CD14-positive monocyte (primary cell): Measurements from ENCODE around the gene ACSL6. TPM values are rescaled to one million over a fixed set of nuclear protein-coding genes. Genes with fewer than 3 reads are reported as not detected.

Experiments
- DNase-seq, 3 donors: peaks; one replicate each; pipeline ENCODE4 v3.0.0-alpha.2; 2011 to 2022
- H2AFZ ChIP-seq: 2 replicates; pipeline ENCODE4 v1.6.0; 2012; ENCODE audit warnings: mild to moderate bottlenecking, low read depth, low read length, inconsistent platforms; ENCODE audit not compliant: insufficient read depth, poor library complexity, severe bottlenecking
- H3K27ac ChIP-seq, 2 donors: 1 replicate in 1 of 2; 2 replicates in 1 of 2; pipeline ENCODE4 v1.5.1; 2012 to 2013; ENCODE audit warnings: low read length in 2 of 2, control low read depth in 1 of 2, inconsistent platforms in 1 of 2, low read depth in 1 of 2, mild to moderate bottlenecking in 1 of 2
- H3K27me3 ChIP-seq, 2 donors: one replicate each; pipeline versions ENCODE4 v1.6.0 to v1.6.1; 2011 to 2013; ENCODE audit warnings: low read length in 2 of 2; ENCODE audit not compliant: control insufficient read depth in 2 of 2, insufficient read depth in 2 of 2
- H3K36me3 ChIP-seq, 2 donors: replicated peaks in 1 of 2; 1 replicate in 1 of 2; 2 replicates in 1 of 2; pipeline versions ENCODE4 v1.5.1 to v1.6.1; 2012 to 2013; ENCODE audit warnings: low read length in 2 of 2, control low read depth in 1 of 2, inconsistent platforms in 1 of 2, mild to moderate bottlenecking in 1 of 2; ENCODE audit not compliant: insufficient read depth in 2 of 2, control insufficient read depth in 1 of 2
- H3K4me1 ChIP-seq, 2 donors: 1 replicate in 1 of 2; 2 replicates in 1 of 2; pipeline versions ENCODE4 v1.5.1 to v1.6.1; 2012 to 2013; ENCODE audit warnings: low read length in 2 of 2, control low read depth in 1 of 2, inconsistent platforms in 1 of 2, mild to moderate bottlenecking in 1 of 2, moderate library complexity in 1 of 2; ENCODE audit not compliant: insufficient read depth in 2 of 2, control insufficient read depth in 1 of 2
- H3K4me2 ChIP-seq: replicated peaks from 2 replicates; pipeline ENCODE3; 2012; ENCODE audit warnings: low read length, moderate library complexity, mild to moderate bottlenecking; ENCODE audit not compliant: poor library complexity, severe bottlenecking; ENCODE audit errors: extremely low read depth
- H3K4me3 ChIP-seq, 3 experiments: fragments of 200-600 bp in 1 of 3; sonication (generic) in 1 of 3; replicated peaks in 1 of 3; 1 replicate in 2 of 3; 2 replicates in 1 of 3; pipeline ENCODE4 v1.5.1; 2011 to 2013; ENCODE audit warnings: low read length in 3 of 3, mild to moderate bottlenecking in 3 of 3, control low read depth in 2 of 3, low read depth in 2 of 3, inconsistent platforms in 1 of 3, moderate library complexity in 1 of 3
- H3K79me2 ChIP-seq: 2 replicates; pipeline ENCODE4 v1.6.0; 2012; ENCODE audit warnings: mild to moderate bottlenecking, control low read depth, inconsistent platforms, low read length, moderate library complexity; ENCODE audit not compliant: insufficient read depth
- H3K9ac ChIP-seq: 2 replicates; pipeline ENCODE4 v1.6.0; 2017; ENCODE audit warnings: low read length, mild to moderate bottlenecking; ENCODE audit not compliant: insufficient read depth, poor library complexity, severe bottlenecking
- H3K9me3 ChIP-seq, 2 donors: replicated peaks in 1 of 2; 1 replicate in 1 of 2; 2 replicates in 1 of 2; pipeline versions ENCODE4 v1.5.1 to v1.6.1; 2012 to 2013; ENCODE audit warnings: low read length in 2 of 2, control low read depth in 1 of 2; ENCODE audit not compliant: control insufficient read depth in 1 of 2, insufficient read depth in 1 of 2
- H4K20me1 ChIP-seq: 2 replicates; pipeline ENCODE4 v1.6.0; 2012; ENCODE audit warnings: mild to moderate bottlenecking, low read length, control low read depth, moderate library complexity; ENCODE audit not compliant: insufficient read depth
- H3K27ac Mint-ChIP-seq, 7 donors: one replicate each; pipeline ENCODE4 v1.8.0; 2020; ENCODE audit warnings: mild to moderate bottlenecking in 7 of 7, mixed read lengths in 7 of 7, moderate library complexity in 6 of 7, inconsistent platforms in 2 of 7
- H3K27me3 Mint-ChIP-seq, 3 donors: one replicate each; pipeline ENCODE4 v1.8.0; 2021 to 2022; ENCODE audit warnings: low read depth in 3 of 3, mild to moderate bottlenecking in 3 of 3, mixed read lengths in 3 of 3, moderate library complexity in 3 of 3, inconsistent platforms in 1 of 3
- H3K36me3 Mint-ChIP-seq, 2 donors: one replicate each; pipeline ENCODE4 v1.8.0; 2020; ENCODE audit warnings: mixed read lengths in 2 of 2, inconsistent platforms in 1 of 2, mild to moderate bottlenecking in 1 of 2
- H3K4me1 Mint-ChIP-seq: one replicate; pipeline ENCODE4 v1.8.0; 2020; ENCODE audit warnings: mild to moderate bottlenecking, mixed read lengths
- H3K4me3 Mint-ChIP-seq, 2 donors: one replicate each; pipeline ENCODE4 v1.8.0; 2020; ENCODE audit warnings: mild to moderate bottlenecking in 2 of 2, mixed read lengths in 2 of 2, moderate library complexity in 1 of 2
- H3K9me3 Mint-ChIP-seq, 7 donors: one replicate each; pipeline ENCODE4 v1.8.0; 2020 to 2022; ENCODE audit warnings: mixed read lengths in 7 of 7, mild to moderate bottlenecking in 6 of 7, moderate library complexity in 6 of 7, inconsistent platforms in 2 of 7
- CTCF ChIP-seq: fragments of 200-600 bp; IDR thresholded peaks from one replicate; pipeline ENCODE4 v1.8.0; 2022; ENCODE audit warnings: antibody characterized with exemption, mild to moderate bottlenecking
- WGBS: methylation state at CpG from one replicate; pipeline ENCODE4 v1.1.5; 2013; ENCODE audit warnings: missing lambda C conversion rate; ENCODE audit not compliant: insufficient coverage; 5-methylcytosine and 5-hydroxymethylcytosine counted together
- intact Hi-C, 2 donors: fragments of 100-400 bp; cut with micrococcal nuclease; formaldehyde crosslinking; loops; one replicate each; pipeline versions ENCODE4 v1.15.0 to v1.15.1; 2023
- polyA plus RNA-seq, 3 donors: library from polyadenylated mRNA; depleted of rRNA in 1 of 3; unstranded in 2 of 3; stranded (reverse) in 1 of 3; fragments of 300-500 nt in 2 of 3; fragments of >200 nt in 1 of 3; fragmentation: Illumina TruSeq in 2 of 3; gene quantifications; 1 replicate in 2 of 3; 2 replicates in 1 of 3; pipeline ENCODE4 v1.2.3, GENCODE V29; 2012 to 2021

ACSL6 gene
- polyA plus RNA-seq, 3 donors = 0.45 TPM; not detected in 2

GRCh38 chr5:131966551-131966950 is 44.9 kb downstream of the ACSL6 start:
- H3K9me3 Mint-ChIP-seq = peaks cover 0 to 2% (median 0%) of the 10 kb centered on the region in 7 donors
- no peaks in the 10 kb centered on the region for H3K4me1 Mint-ChIP-seq
- no CpG with 5 or more reads among the region's 1 CpG for WGBS
- no peaks in the 10 kb centered on the region for H3K4me1 ChIP-seq
- H3K27ac Mint-ChIP-seq = no peak overlapping the region
- H4K20me1 ChIP-seq = no peaks in the 10 kb centered on the region
- no peaks in the 10 kb centered on the region for H3K36me3 Mint-ChIP-seq
- no peak for DNase-seq
- no peak overlapping the region for H3K9ac ChIP-seq
- H3K9me3 ChIP-seq = no peaks in the 10 kb centered on the region
- H2AFZ ChIP-seq = no peak overlapping the region
- no peak overlapping the region for H3K4me3 ChIP-seq
- peaks cover 1 to 10% (median 4%) of the 10 kb centered on the region in 3 donors for H3K27me3 Mint-ChIP-seq
- H3K4me2 ChIP-seq = no peak overlapping the region
- intact Hi-C loops = no loop called here
- no peaks in the 10 kb centered on the region for H3K36me3 ChIP-seq
- no peak for TF ChIP-seq CTCF
- H3K79me2 ChIP-seq = no peaks in the 10 kb centered on the region
- H3K27me3 ChIP-seq = no peaks in the 10 kb centered on the region
- no peak overlapping the region for H3K4me3 Mint-ChIP-seq
- H3K27ac ChIP-seq = no peak overlapping the region

GRCh38 chr5:131965826-131966415 is 45.5 kb downstream of the ACSL6 start:
- intact Hi-C loops = no loop called here
- no peaks in the 10 kb centered on the region for H3K9me3 ChIP-seq
- no peak for DNase-seq
- Mint-ChIP-seq H3K27me3 (peaks cover 1 to 7% (median 6%) of the 10 kb centered on the region in 3 donors), H3K4me1 (no peaks in the 10 kb centered on the region), H3K27ac (peak overlapping the region in 1 of 7 donors; percentile 45), H3K9me3 (no peaks in the 10 kb centered on the region), H3K4me3 (no peak overlapping the region), H3K36me3 (no peaks in the 10 kb centered on the region)
- no peaks in the 10 kb centered on the region for H3K27me3 ChIP-seq
- no peak overlapping the region for H3K9ac ChIP-seq
- H3K4me3 ChIP-seq = no peak overlapping the region
- no peaks in the 10 kb centered on the region for H3K4me1 ChIP-seq
- H4K20me1 ChIP-seq = no peaks in the 10 kb centered on the region
- H3K79me2 ChIP-seq = no peaks in the 10 kb centered on the region
- H2AFZ ChIP-seq = no peak overlapping the region
- no peaks in the 10 kb centered on the region for H3K36me3 ChIP-seq
- TF ChIP-seq CTCF = no peak
- WGBS = 82% methylated on average over 5 of the region's 6 CpGs
- no peak overlapping the region for H3K27ac ChIP-seq
- no peak overlapping the region for H3K4me2 ChIP-seq
